GM19467 (cell line): ENCODE measurements around the gene SLC19A1.

ENCODE experiments used
- ATAC-seq: cut with Tn5 transposase; IDR thresholded peaks from one replicate; pipeline ENCODE4 v1.9.1; 2021; ENCODE audit warnings: mild to moderate bottlenecking, moderate library complexity; ENCODE audit not compliant: unreplicated experiment

SLC19A1 gene

GRCh38 chr21:45472445-45473365 is 69.5 kb downstream of the SLC19A1 start:
- ATAC-seq = no peak

DNA sequence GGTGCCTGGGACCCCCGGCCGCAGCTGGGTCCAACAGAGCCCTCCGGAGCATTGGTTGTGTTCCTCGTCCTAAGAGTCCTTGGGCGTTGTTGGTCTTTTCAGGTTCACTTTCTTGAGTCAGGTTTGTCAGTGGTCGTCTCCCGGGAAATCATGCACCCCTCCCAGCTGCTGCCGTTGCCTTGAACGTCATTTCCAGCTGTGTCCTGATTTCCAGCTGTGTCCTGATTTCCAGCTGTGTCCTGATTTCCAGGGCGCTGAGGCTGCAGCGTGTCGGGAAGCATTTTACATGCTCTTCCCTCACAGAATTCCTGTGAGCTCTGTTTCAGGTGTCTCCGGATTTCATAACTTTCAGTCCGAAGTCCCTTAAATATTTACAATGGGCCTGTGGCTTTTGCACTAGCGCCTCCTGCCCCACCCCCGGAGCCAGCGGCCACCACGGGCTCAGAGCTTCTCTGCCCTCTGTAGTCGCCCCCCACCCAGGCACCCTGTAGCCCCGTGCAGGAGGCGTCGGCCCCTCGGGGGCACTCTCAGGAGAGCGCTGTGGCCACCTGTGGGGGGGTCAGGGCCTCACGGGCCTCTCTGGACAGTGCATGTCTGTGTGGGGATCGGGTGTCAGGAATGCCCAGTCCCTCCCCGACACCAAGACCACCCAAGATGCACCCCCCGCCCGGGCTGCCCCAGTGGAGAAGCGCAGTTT is 70.6 kb downstream of the SLC19A1 start:
- ATAC-seq = no peak

DNA sequence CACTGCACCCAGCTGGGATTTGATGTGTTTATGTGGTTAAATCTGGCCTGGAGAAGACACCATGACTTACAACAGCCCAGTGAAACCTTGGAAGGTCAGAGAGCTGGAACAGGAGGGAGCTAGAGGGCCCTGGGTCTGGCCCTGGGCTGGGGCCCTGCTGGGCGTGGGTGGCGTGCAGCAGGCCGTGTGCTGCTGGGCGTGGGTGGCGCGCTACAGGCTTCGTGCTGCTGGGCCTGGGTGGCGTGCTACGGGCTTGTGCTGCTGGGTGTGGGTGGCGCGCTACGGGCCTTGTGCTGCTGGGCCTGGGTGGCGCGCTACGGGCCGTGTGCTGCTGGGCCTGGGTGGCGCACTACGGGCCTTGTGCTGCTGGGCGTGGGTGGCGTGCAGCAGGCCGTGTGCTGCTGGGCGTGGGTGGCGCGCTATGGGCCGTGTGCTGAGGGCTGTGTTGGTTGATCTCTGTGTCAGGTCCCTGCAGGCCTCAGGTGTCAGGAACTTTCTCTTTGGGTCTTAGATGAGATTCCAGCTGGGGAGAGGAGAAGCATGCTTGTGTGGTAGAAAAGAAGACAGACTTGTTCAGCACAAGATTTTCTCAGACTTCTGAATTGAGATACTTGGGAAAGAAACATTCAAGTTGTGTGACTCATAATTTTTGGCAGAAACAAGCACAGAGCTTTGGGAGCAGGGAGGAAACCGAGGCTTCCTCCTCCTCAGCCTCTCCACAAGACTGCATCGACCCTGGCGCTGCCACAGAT is 71.3 kb downstream of the SLC19A1 start:
- ATAC-seq = no peak

DNA sequence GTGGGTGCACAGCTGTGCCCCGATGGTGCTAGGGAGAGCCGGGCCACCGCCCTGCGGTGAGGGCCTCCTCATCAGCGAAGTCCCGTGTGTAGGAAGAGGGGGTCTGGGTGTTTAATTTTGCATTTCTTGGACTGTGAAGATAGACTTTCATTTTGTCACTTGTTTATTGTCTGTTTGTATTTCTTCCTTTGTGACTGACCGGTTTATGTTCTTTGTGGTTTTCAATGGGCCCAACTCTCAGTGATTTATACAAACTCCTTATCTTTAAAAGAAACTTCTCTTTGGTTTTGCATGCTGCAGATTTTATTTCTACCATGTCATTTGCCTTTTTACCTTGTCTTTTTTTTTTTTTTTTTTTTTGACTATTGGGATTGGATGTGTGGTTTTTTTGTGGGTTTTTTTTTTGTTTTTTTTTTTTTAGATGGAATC is 72.1 kb downstream of the SLC19A1 start:
- ATAC-seq = no peak

GRCh38 chr21:45469273-45470086 is 72.8 kb downstream of the SLC19A1 start:
- no peak for ATAC-seq

- ATAC-seq = no peak
Observed at GRCh38 chr21:45468971-45469272, 73.3 kb downstream of the SLC19A1 start.

GRCh38 chr21:45468051-45468970 is 73.9 kb downstream of the SLC19A1 start:
- no peak for ATAC-seq

GRCh38 chr21:45467221-45467779 is 74.9 kb downstream of the SLC19A1 start:
- ATAC-seq = no peak

- ATAC-seq = no peak
Observed at GRCh38 chr21:45466330-45467220, 75.7 kb downstream of the SLC19A1 start.

GRCh38 chr21:45465611-45466329 is 76.5 kb downstream of the SLC19A1 start:
- no peak for ATAC-seq

DNA sequence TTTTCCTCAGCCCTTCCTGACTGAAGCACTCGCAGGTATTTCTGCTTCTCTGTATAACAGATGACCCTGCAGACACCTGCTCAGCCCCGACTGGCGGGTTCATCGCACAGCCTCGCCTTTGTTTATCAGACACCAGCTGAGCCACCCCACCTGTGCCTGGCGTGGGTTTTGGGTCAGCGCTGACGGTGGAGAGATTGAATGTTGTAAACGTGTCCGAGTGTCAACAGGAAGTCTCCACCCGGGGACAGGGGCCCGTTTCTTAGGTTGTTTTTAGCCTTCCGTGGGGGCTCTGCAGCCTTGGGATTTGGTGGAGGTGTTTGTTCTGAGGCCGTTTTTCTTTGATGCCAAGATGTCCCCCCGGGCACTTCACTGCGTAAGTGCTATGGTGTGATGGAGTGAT is 77.1 kb downstream of the SLC19A1 start:
- no peak for ATAC-seq

DNA sequence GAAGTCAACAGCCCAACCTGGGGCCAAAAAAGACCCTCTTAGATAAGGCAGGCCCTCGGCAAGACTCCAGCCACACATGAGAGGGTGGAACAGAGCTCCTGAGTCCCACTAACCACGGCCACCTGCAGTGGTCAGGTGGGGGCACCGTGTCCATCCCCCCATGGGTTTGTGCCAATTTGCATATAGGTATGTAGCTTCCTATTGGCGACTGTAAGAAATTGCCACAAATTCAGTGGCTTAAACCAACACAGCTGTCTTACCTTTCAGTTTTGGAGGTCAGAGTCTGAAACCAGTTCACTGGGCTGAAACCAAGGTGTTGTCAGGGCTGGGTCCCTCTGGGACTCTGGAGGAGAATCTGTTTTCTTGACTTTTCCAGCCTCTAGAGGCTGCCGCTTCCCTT is 77.9 kb downstream of the SLC19A1 start:
- no peak for ATAC-seq

- no peak for ATAC-seq
Observed at GRCh38 chr21:45463871-45464270, 78.4 kb downstream of the SLC19A1 start.

GRCh38 chr21:45461806-45462341 is 80.4 kb downstream of the SLC19A1 start:
- ATAC-seq = no peak

- ATAC-seq = no peak
Observed at GRCh38 chr21:45461369-45461750, 80.9 kb downstream of the SLC19A1 start.

GRCh38 chr21:45460611-45461368 is 81.5 kb downstream of the SLC19A1 start:
- ATAC-seq = no peak
